Measurements from ENCODE around the gene ACCSL.

ACCSL gene

GRCh38 chr11:44071157-44071556 lies 23.4 kb downstream of the ACCSL start:
- Histone ChIP-seq H4K20me1 (no peaks in the 10 kb centered on the region), H3K4me2 (no peak overlapping the region), H3K27ac (no peak overlapping the region), H3K27me3 (peaks cover 8% of the 10 kb centered on the region), H3K4me3 (no peak overlapping the region), H3K36me3 (no peaks in the 10 kb centered on the region), H3K9me3 (peaks cover 7% of the 10 kb centered on the region; the same call in 1 of the 2 replicates), H3K4me1 (peaks cover 15% of the 10 kb centered on the region; the same call in 1 of the 2 replicates), H3K9ac (no peak overlapping the region)
- TF ChIP-seq Cebpa-rat (IDR thresholded peaks at IDR 0.05), result no peak

- Histone ChIP-seq H3K36me3 (no peaks in the 10 kb centered on the region), H3K27me3 (no peaks in the 10 kb centered on the region), H3K4me1 (peaks cover 15% of the 10 kb centered on the region; the same call in 1 of the 2 replicates), H3K9ac (no peak overlapping the region), H3K4me2 (no peak overlapping the region), H3K9me3 (no peaks in the 10 kb centered on the region), H4K20me1 (no peaks in the 10 kb centered on the region), H3K4me3 (no peak overlapping the region), H3K27ac (no peak overlapping the region)
- TF ChIP-seq Cebpa-rat (IDR thresholded peaks at IDR 0.05), result no peak
Observed at GRCh38 chr11:44072757-44073658, 25.2 kb downstream of the ACCSL start.

- Histone ChIP-seq H3K9me3 (no peaks in the 10 kb centered on the region), H3K4me2 (no peak overlapping the region), H3K27me3 (no peaks in the 10 kb centered on the region), H3K4me1 (peaks cover 10% of the 10 kb centered on the region; the same call in 1 of the 2 replicates), H3K9ac (no peak overlapping the region), H3K36me3 (no peaks in the 10 kb centered on the region), H4K20me1 (no peaks in the 10 kb centered on the region), H3K27ac (no peak overlapping the region), H3K4me3 (no peak overlapping the region)
- no peak for TF ChIP-seq Cebpa-rat (IDR thresholded peaks at IDR 0.05)
Observed at GRCh38 chr11:44078794-44079193, 31.0 kb downstream of the ACCSL start.

- H3K36me3 ChIP-seq, result no peaks in the 10 kb centered on the region
- H3K9me3 ChIP-seq, result no peaks in the 10 kb centered on the region
- TF ChIP-seq Cebpa-rat (IDR thresholded peaks at IDR 0.05), result no peak
- no peak overlapping the region for H3K4me2 ChIP-seq
- no peaks in the 10 kb centered on the region for H3K27me3 ChIP-seq
- H3K4me1 ChIP-seq, result peaks cover 8% of the 10 kb centered on the region; the same call in 1 of the 2 replicates
- H3K4me3 ChIP-seq, result no peak overlapping the region
- H3K9ac ChIP-seq, result no peak overlapping the region
- H3K27ac ChIP-seq, result no peak overlapping the region
- no peaks in the 10 kb centered on the region for H4K20me1 ChIP-seq
Observed at GRCh38 chr11:44079376-44079775, 31.6 kb downstream of the ACCSL start.

GRCh38 chr11:44080951-44081350 lies 33.2 kb downstream of the ACCSL start:
- no peak overlapping the region for H3K27ac ChIP-seq
- H3K9ac ChIP-seq, result no peak overlapping the region
- no peak for TF ChIP-seq Cebpa-rat (IDR thresholded peaks at IDR 0.05)
- H3K9me3 ChIP-seq, result no peaks in the 10 kb centered on the region
- no peaks in the 10 kb centered on the region for H4K20me1 ChIP-seq
- no peak overlapping the region for H3K4me2 ChIP-seq
- no peaks in the 10 kb centered on the region for H3K36me3 ChIP-seq
- no peaks in the 10 kb centered on the region for H3K4me1 ChIP-seq
- H3K27me3 ChIP-seq, result no peaks in the 10 kb centered on the region
- no peak overlapping the region for H3K4me3 ChIP-seq

- no peak overlapping the region for H3K4me3 ChIP-seq
- no peaks in the 10 kb centered on the region for H4K20me1 ChIP-seq
- H3K4me2 ChIP-seq, result no peak overlapping the region
- no peak overlapping the region for H3K9ac ChIP-seq
- no peaks in the 10 kb centered on the region for H3K9me3 ChIP-seq
- no peaks in the 10 kb centered on the region for H3K4me1 ChIP-seq
- H3K36me3 ChIP-seq, result no peaks in the 10 kb centered on the region
- TF ChIP-seq Cebpa-rat (IDR thresholded peaks at IDR 0.05), result no peak
- H3K27ac ChIP-seq, result no peak overlapping the region
- no peaks in the 10 kb centered on the region for H3K27me3 ChIP-seq
Observed at GRCh38 chr11:44082645-44083044, 34.9 kb downstream of the ACCSL start.

GRCh38 chr11:44083433-44083832 lies 35.7 kb downstream of the ACCSL start:
- Histone ChIP-seq H3K9ac (no peak overlapping the region), H3K4me2 (no peak overlapping the region), H3K4me1 (no peaks in the 10 kb centered on the region), H4K20me1 (no peaks in the 10 kb centered on the region), H3K27ac (no peak overlapping the region), H3K4me3 (no peak overlapping the region), H3K9me3 (no peaks in the 10 kb centered on the region), H3K36me3 (no peaks in the 10 kb centered on the region), H3K27me3 (no peaks in the 10 kb centered on the region)
- no peak for TF ChIP-seq Cebpa-rat (IDR thresholded peaks at IDR 0.05)

GRCh38 chr11:44083906-44084305 lies 36.1 kb downstream of the ACCSL start:
- TF ChIP-seq Cebpa-rat (IDR thresholded peaks at IDR 0.05), result no peak
- Histone ChIP-seq H3K36me3 (no peaks in the 10 kb centered on the region), H4K20me1 (no peaks in the 10 kb centered on the region), H3K4me3 (no peak overlapping the region), H3K9ac (no peak overlapping the region), H3K4me1 (no peaks in the 10 kb centered on the region), H3K27me3 (no peaks in the 10 kb centered on the region), H3K27ac (no peak overlapping the region), H3K9me3 (no peaks in the 10 kb centered on the region), H3K4me2 (no peak overlapping the region)

GRCh38 chr11:44085330-44085729 lies 37.5 kb downstream of the ACCSL start:
- no peak overlapping the region for H3K9ac ChIP-seq
- no peaks in the 10 kb centered on the region for H3K4me1 ChIP-seq
- H3K9me3 ChIP-seq, result no peaks in the 10 kb centered on the region
- H3K27me3 ChIP-seq, result no peaks in the 10 kb centered on the region
- no peak overlapping the region for H3K4me3 ChIP-seq
- no peaks in the 10 kb centered on the region for H4K20me1 ChIP-seq
- H3K27ac ChIP-seq, result no peak overlapping the region
- H3K4me2 ChIP-seq, result no peak overlapping the region
- no peaks in the 10 kb centered on the region for H3K36me3 ChIP-seq
- no peak for TF ChIP-seq Cebpa-rat (IDR thresholded peaks at IDR 0.05)

GRCh38 chr11:44088377-44088776 lies 40.6 kb downstream of the ACCSL start:
- no peak for TF ChIP-seq Cebpa-rat (IDR thresholded peaks at IDR 0.05)
- H4K20me1 ChIP-seq, result no peaks in the 10 kb centered on the region
- no peak overlapping the region for H3K4me2 ChIP-seq
- no peaks in the 10 kb centered on the region for H3K27me3 ChIP-seq
- no peaks in the 10 kb centered on the region for H3K9me3 ChIP-seq
- no peak overlapping the region for H3K27ac ChIP-seq
- H3K36me3 ChIP-seq, result no peaks in the 10 kb centered on the region
- H3K4me1 ChIP-seq, result no peaks in the 10 kb centered on the region
- H3K9ac ChIP-seq, result no peak overlapping the region
- H3K4me3 ChIP-seq, result no peak overlapping the region

All from BLaER1 (cell line).